A549 (cell line): ENCODE results near the gene EXOC3. TPM values are rescaled to one million over a fixed set of nuclear protein-coding genes. Genes with fewer than 3 reads are reported as not detected.

Experiments
- ATAC-seq, 2 experiments: fragments of 200-7000 bp in 1 of 2; fragments of >200 bp in 1 of 2; cut with Nextera tagmentation in 1 of 2; cut with Tn5 transposase in 1 of 2; 3 replicates each; pipeline versions ENCODE4 v1.8.0 to v1.9.1; 2018 to 2020; ENCODE audit warnings: mild to moderate bottlenecking in 1 of 2, moderate library complexity in 1 of 2
- CTCF ChIA-PET: fragments of 300-600 bp; sonication (Branson Sonifier 250); formaldehyde crosslinking; extraction: SDS; loops from one replicate; lab custom pipeline; 2021; ENCODE audit warnings: antibody characterized with exemption, inconsistent platforms; lab: Yijun Ruan, JAX
- POLR2A ChIA-PET: fragments of 350-600 bp; formaldehyde crosslinking; extraction: SDS; loops from one replicate; lab custom pipeline; 2021; ENCODE audit warnings: antibody characterized with exemption, inconsistent platforms; lab: Yijun Ruan, JAX
- DNase-seq, 2 experiments: peaks; one replicate each; pipeline versions ENCODE4 v3.0.0 to v3.0.0-alpha.2; 2011 to 2016; ENCODE audit warnings: low read depth in 1 of 2, low spot score in 1 of 2
- FAIRE-seq: peaks from 2 replicates; lab custom pipeline; 2011; peaks lifted over from hg19 to GRCh38; lab: Jason Lieb, UNC
- H3K27ac ChIP-seq, 2 experiments: fragments of >200 bp; sonication (Bioruptor Twin); formaldehyde crosslinking; 3 replicates each; pipeline ENCODE4 v1.5.1; 2016 to 2017
- H3K4me1 ChIP-seq: fragments of >200 bp; sonication (Bioruptor Twin); formaldehyde crosslinking; 3 replicates; pipeline ENCODE4 v1.6.1; 2016
- H3K4me2 ChIP-seq: fragments of >200 bp; sonication (Bioruptor Twin); formaldehyde crosslinking; 3 replicates; pipeline ENCODE4 v1.6.1; 2016
- H3K4me3 ChIP-seq: fragments of >200 bp; sonication (Bioruptor Twin); formaldehyde crosslinking; 3 replicates; pipeline ENCODE4 v1.5.1; 2016
- H3K9me3 ChIP-seq: fragments of >200 bp; sonication (Bioruptor Twin); formaldehyde crosslinking; 3 replicates; pipeline ENCODE4 v1.6.1; 2016
- ATOH8 ChIP-seq: fragments of 250-450 bp; sonication (Bioruptor Pico); IDR thresholded peaks from 2 replicates; pipeline ENCODE4 v1.5.0; 2020; ENCODE audit warnings: low read depth, mild to moderate bottlenecking, moderate library complexity
- BHLHE40 ChIP-seq: IDR thresholded peaks from 2 replicates; pipeline ENCODE4 v1.6.1; 2012; ENCODE audit warnings: low read depth, low read length, inconsistent platforms
- CHD2 ChIP-seq: fragments of 150-350 bp; IDR thresholded peaks from 2 replicates; pipeline ENCODE4 v1.6.1; 2014; ENCODE audit warnings: low read length; ENCODE audit not compliant: partially characterized antibody
- ESRRA ChIP-seq: fragments of 150-350 bp; IDR thresholded peaks from 2 replicates; pipeline ENCODE4 v1.6.1; 2014; ENCODE audit warnings: mild to moderate bottlenecking, low read length, borderline replicate concordance
- FOXS1 ChIP-seq: fragments of 250-450 bp; sonication (Bioruptor Pico); IDR thresholded peaks from 2 replicates; pipeline ENCODE4 v1.5.0; 2020; ENCODE audit warnings: mild to moderate bottlenecking, moderate library complexity
- GATA3 ChIP-seq: IDR thresholded peaks from 2 replicates; pipeline ENCODE4 v1.6.1; 2012; ENCODE audit warnings: borderline replicate concordance
- HEYL ChIP-seq: fragments of 250-450 bp; sonication (Bioruptor Pico); IDR thresholded peaks from 2 replicates; pipeline ENCODE4 v1.8.0; 2021; ENCODE audit warnings: mild to moderate bottlenecking, moderate library complexity
- HOXB5 ChIP-seq: fragments of 250-450 bp; sonication (Bioruptor Pico); IDR thresholded peaks from 2 replicates; pipeline ENCODE4 v1.5.0; 2020; ENCODE audit warnings: mild to moderate bottlenecking, moderate library complexity
- MAFK ChIP-seq: fragments of 450-650 bp; IDR thresholded peaks from 2 replicates; pipeline ENCODE4 v1.6.1; 2014; ENCODE audit not compliant: partially characterized antibody
- NFE2L2 ChIP-seq: fragments of 150-350 bp; conservative IDR thresholded peaks from 2 replicates; pipeline ENCODE4 v1.6.1; 2014; ENCODE audit warnings: low read length
- NPAS2 ChIP-seq: fragments of 250-450 bp; sonication (Bioruptor Pico); IDR thresholded peaks from 2 replicates; pipeline ENCODE4 v1.8.0; 2022; ENCODE audit warnings: mild to moderate bottlenecking, moderate library complexity, borderline replicate concordance
- NR3C1 ChIP-seq: fragments of >200 bp; sonication (Bioruptor Twin); formaldehyde crosslinking; IDR thresholded peaks from 3 replicates; pipeline ENCODE4 v1.6.1; 2017
- PHF8 ChIP-seq: fragments of 200-600 bp; sonication (generic); IDR thresholded peaks from 2 replicates; pipeline ENCODE4 v1.6.1; 2016; ENCODE audit warnings: low read depth, mild to moderate bottlenecking, antibody characterized with exemption, moderate library complexity, borderline replicate concordance
- POLR2A ChIP-seq: IDR thresholded peaks from 2 replicates; pipeline ENCODE4 v1.6.1; 2012; ENCODE audit warnings: mild to moderate bottlenecking, low read length
- RAD21 ChIP-seq, 2 experiments: fragments of >200 bp in 1 of 2; sonication (Bioruptor Twin) in 1 of 2; formaldehyde crosslinking in 1 of 2; IDR thresholded peaks in 1 of 2; conservative IDR thresholded peaks in 1 of 2; 2 replicates in 1 of 2; 3 replicates in 1 of 2; pipeline ENCODE4 v1.6.1; 2012 to 2018; ENCODE audit warnings: inconsistent platforms in 1 of 2
- SREBF2 ChIP-seq: fragments of 450-650 bp; IDR thresholded peaks from 2 replicates; pipeline ENCODE4 v1.6.1; 2014; ENCODE audit warnings: mild to moderate bottlenecking, moderate library complexity
- TP53 ChIP-seq: fragments of 250-450 bp; sonication (Bioruptor Pico); IDR thresholded peaks from 2 replicates; pipeline ENCODE4 v1.5.0; 2021; ENCODE audit warnings: mild to moderate bottlenecking, moderate library complexity
- USF2 ChIP-seq: fragments of 450-650 bp; IDR thresholded peaks from 2 replicates; pipeline ENCODE4 v1.6.1; 2014; ENCODE audit warnings: antibody characterized with exemption
- ZFP36 ChIP-seq: fragments of 450-650 bp; IDR thresholded peaks from 2 replicates; pipeline ENCODE4 v1.6.1; 2014; ENCODE audit warnings: borderline replicate concordance; ENCODE audit not compliant: partially characterized antibody
- WGBS: methylation state at CpG from one replicate; pipeline ENCODE4 v1.1.6; 2017; ENCODE audit errors: missing lambda C conversion rate; 5-methylcytosine and 5-hydroxymethylcytosine counted together
- polyA plus RNA-seq, 4 experiments: library from polyadenylated mRNA; depleted of rRNA in 3 of 4; stranded (reverse); fragments of >200 nt; fragmentation: RNase III in 1 of 4; extraction: RNeasy Plus Mini Kit Qiagen cat#74134 plus additional on column Dnase treatment in 1 of 4; gene quantifications; 2 replicates in 3 of 4; 3 replicates in 1 of 4; pipeline ENCODE4 v1.2.3, GENCODE V29; 2011 to 2017
- TF ChIP-seq, protein P1 (sequence below): fragments of >200 bp; sonication (Bioruptor Twin); formaldehyde crosslinking; IDR thresholded peaks from 3 replicates; pipeline ENCODE4 v1.6.1; 2016
- TF ChIP-seq, protein P2 (sequence below): fragments of 250-450 bp; sonication (Bioruptor Pico); IDR thresholded peaks from 2 replicates; pipeline ENCODE4 v1.5.0; 2021; ENCODE audit warnings: mild to moderate bottlenecking, moderate library complexity, borderline replicate concordance
- TF ChIP-seq, protein P3 (sequence below): IDR thresholded peaks from 2 replicates; pipeline ENCODE4 v1.6.1; 2012

Gene EXOC3
- polyA plus RNA-seq, 2 of the 4 experiments (the other 2 are of a cell fraction): 20.0 to 33.6 TPM

DNA sequence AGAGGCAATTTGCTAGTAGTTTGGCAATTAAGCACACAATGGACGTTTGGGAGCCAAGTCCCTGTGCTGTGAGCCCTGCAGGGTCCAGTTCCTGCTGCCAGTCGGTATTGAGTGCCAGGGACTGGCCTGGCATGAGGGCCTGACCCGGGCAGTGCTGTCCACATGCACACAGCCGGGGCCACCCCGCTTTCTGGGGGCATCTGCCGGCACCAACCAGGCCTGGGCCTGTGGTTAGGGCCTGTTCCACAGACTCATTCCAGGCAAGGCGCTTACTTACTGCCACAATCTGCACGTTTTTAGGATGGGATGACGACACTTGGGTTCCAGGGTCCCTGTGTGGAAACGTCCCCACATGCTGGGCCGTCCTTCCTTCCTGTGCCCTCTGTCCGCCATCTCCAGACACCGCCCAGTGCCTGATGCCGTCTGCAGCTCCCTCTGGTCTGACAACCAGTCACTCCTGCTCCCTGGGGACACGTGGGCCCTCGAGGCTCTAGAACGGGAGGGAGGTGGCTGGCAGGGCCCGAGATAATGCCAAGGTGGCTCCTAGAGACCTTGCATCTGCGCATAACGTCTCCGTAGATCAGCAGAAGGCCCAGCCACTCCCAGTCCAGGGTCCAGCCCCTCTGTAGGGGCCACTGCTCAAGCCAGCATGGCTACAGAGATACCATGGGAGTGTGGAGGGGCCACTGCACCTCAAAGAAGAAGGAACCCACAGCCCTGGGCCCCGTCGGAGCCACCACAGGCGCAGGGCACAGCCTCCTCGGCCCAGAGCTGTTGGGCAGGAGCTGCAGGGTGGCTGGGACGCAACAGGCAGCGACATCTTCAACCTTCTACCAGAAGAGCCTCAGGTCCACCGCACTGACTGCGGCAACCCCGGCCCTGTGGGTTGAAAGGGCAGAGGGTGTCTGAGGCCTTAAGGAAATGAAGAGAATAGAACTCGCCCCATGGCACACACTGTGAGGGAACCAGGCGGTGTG lies 56.5 kb downstream of the EXOC3 start:
- no peaks in the 10 kb centered on the region for H3K9me3 ChIP-seq
- DNase-seq (no peak), ATAC-seq (no peak), FAIRE-seq (no peak)
- no peak for TF ChIP-seq BHLHE40
- no peak for TF ChIP-seq POLR2A
- no peak for TF ChIP-seq ZFP36
- TF ChIP-seq FOXS1: no peak
- TF ChIP-seq MAFK: no peak
- TF ChIP-seq, protein P1, sequence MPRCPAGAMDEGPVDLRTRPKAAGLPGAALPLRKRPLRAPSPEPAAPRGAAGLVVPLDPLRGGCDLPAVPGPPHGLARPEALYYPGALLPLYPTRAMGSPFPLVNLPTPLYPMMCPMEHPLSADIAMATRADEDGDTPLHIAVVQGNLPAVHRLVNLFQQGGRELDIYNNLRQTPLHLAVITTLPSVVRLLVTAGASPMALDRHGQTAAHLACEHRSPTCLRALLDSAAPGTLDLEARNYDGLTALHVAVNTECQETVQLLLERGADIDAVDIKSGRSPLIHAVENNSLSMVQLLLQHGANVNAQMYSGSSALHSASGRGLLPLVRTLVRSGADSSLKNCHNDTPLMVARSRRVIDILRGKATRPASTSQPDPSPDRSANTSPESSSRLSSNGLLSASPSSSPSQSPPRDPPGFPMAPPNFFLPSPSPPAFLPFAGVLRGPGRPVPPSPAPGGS: no peak
- TF ChIP-seq HOXB5 (CRISPR knock-in tag): no peak
- TF ChIP-seq CHD2: no peak
- TF ChIP-seq, protein P2, sequence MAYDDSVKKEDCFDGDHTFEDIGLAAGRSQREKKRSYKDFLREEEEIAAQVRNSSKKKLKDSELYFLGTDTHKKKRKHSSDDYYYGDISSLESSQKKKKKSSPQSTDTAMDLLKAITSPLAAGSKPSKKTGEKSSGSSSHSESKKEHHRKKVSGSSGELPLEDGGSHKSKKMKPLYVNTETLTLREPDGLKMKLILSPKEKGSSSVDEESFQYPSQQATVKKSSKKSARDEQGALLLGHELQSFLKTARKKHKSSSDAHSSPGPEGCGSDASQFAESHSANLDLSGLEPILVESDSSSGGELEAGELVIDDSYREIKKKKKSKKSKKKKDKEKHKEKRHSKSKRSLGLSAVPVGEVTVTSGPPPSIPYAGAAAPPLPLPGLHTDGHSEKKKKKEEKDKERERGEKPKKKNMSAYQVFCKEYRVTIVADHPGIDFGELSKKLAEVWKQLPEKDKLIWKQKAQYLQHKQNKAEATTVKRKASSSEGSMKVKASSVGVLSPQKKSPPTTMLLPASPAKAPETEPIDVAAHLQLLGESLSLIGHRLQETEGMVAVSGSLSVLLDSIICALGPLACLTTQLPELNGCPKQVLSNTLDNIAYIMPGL: no peak
- TF ChIP-seq, protein P3, sequence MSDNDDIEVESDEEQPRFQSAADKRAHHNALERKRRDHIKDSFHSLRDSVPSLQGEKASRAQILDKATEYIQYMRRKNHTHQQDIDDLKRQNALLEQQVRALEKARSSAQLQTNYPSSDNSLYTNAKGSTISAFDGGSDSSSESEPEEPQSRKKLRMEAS: no peak
- TF ChIP-seq PHF8: no peak
- no peak for TF ChIP-seq HEYL (CRISPR knock-in tag)
- TF ChIP-seq SREBF2: no peak
- no peak for TF ChIP-seq RAD21 (conservative IDR thresholded peaks at IDR 0.05 in 1 of 2, IDR thresholded peaks at IDR 0.05 in 1 of 2)
- no peak for TF ChIP-seq ESRRA
- WGBS: 67% methylated on average over 27 of the region's 32 CpGs
- no peaks in the 10 kb centered on the region for H3K4me1 ChIP-seq
- H3K27ac ChIP-seq: no peak overlapping the region
- ChIA-PET CTCF (no interaction called here), POLR2A (no interaction called here)
- H3K4me2 ChIP-seq: no peak overlapping the region
- H3K4me3 ChIP-seq: no peak overlapping the region

GRCh38 chr5:500491-500890 lies 57.5 kb downstream of the EXOC3 start:
- no peak overlapping the region for H3K4me3 ChIP-seq
- FAIRE-seq: no peak
- TF ChIP-seq NR3C1: no peak
- TF ChIP-seq, all 56 proteins: peak for 0
- DNase-seq (no peak), ATAC-seq (no peak)
- Histone ChIP-seq H3K9me3 (no peaks in the 10 kb centered on the region), H3K4me1 (no peaks in the 10 kb centered on the region), H3K27ac (no peak overlapping the region), H3K4me2 (no peak overlapping the region)
- ChIA-PET POLR2A (no interaction called here), CTCF (no interaction called here)
- WGBS: 70% methylated on average over 4 of the region's 10 CpGs

GRCh38 chr5:501105-501830 lies 58.3 kb downstream of the EXOC3 start:
- WGBS: 68% methylated on average over 32 of the region's 41 CpGs
- Histone ChIP-seq H3K4me1 (peaks cover 7% of the 10 kb centered on the region; the same call in 2 of the 3 replicates), H3K9me3 (no peaks in the 10 kb centered on the region), H3K4me2 (no peak overlapping the region), H3K4me3 (no peak overlapping the region), H3K27ac (no peak overlapping the region)
- ChIA-PET POLR2A (no interaction called here), CTCF (no interaction called here)
- FAIRE-seq (no peak), DNase-seq (no peak), ATAC-seq (no peak)
- no peak for TF ChIP-seq POLR2A
- no peak for TF ChIP-seq TP53 (CRISPR knock-in tag)
- no peak for TF ChIP-seq USF2
- TF ChIP-seq GATA3: no peak
- no peak for TF ChIP-seq NFE2L2
- TF ChIP-seq HEYL (CRISPR knock-in tag): no peak
- TF ChIP-seq CHD2: no peak
- TF ChIP-seq RAD21 (conservative IDR thresholded peaks at IDR 0.05 in 1 of 2, IDR thresholded peaks at IDR 0.05 in 1 of 2): no peak
- TF ChIP-seq ATOH8: no peak
- TF ChIP-seq NPAS2 (CRISPR knock-in tag): no peak
- TF ChIP-seq, protein P1: no peak
